RPMI7951 (cell line): ENCODE results near the gene PTPRT. TPM values are rescaled to one million over a fixed set of nuclear protein-coding genes. Genes with fewer than 3 reads are reported as not detected.

Experiments used
- DNase-seq: peaks from one replicate; pipeline ENCODE4 v3.0.0-alpha.2; 2012; ENCODE audit warnings: low read depth
- total RNA-seq: library from RNA; depleted of rRNA; stranded (reverse); fragments of >200 nt; shearing (Covaris generic); gene quantifications from 2 replicates; pipeline ENCODE4 v1.2.3, GENCODE V29; 2014

Gene PTPRT
- total RNA-seq, 1 experiment from 2014 or later = not detected

DNA sequence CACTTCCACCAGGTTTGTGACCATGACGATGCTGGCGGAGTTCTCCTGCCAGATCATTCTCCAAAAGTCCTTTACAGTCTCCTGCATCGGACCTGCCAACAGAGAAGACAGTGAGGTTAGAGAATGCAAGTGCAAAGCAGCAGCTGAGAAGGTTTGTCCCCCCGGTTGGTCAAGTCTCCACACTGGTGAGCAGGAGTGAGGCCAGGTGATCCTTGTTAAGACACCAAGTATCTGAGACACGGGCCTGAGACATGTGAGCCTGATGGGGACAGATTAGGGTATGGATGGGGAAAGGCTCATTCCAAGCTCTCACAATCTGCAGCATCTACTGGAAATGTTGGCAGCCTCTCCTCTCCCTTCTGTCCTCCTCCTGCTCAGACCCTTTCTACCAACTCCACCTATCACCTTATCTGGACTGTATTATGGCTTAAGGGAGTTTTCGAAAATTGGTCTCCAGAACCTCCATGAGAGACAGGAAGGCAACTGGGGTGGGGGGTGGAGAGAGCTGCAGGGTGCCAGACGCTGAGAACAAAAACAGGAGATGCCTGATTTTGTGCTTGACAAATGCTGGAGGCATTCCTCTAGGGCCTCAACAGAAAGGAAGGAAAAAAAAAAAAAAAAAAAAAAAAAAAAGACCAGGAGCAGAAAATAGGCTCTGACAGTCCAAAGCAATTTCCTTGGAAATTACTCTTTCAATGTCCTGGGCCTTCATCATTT, 1071.1 kb downstream of the PTPRT start:
- DNase-seq = no peak

DNA sequence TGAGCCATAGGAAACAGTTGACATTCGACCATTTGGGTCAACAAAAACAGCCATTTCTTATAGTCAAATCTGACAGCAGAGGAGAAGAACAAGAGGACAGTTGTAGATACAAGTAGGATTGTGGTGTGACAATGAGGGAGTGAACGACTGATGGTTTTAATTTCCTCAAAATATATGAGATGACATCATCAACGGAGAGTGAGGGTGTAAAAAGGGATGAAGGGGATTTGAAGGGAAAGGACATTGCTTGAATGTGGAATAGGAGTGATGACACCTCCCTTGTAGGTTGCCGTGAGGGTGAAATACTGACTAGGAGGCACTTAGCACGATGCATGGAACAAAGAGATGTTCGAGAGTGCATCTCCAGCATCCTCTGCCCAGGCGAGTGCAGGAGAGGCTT, 1071.7 kb downstream of the PTPRT start:
- DNase-seq = no peak

DNA sequence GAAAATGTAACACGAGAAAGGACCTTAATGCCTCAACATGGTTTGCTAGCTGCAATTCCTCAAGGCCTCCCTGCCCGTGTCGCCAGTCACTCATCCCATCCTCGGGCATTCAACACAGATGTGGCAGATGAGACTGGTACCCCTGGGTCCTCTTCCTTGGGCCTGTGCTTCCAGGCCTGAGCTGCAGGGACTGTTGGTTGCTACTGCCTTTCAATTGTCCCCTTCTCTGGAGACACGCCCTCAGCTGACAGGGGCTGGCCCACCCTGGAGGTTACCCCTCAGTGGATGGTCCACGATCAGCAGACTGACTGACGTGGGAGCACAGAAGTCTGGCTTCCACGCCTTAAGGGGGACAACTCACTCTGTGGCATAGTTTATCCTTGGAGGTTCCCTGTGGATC, 1076.5 kb downstream of the PTPRT start:
- DNase-seq = no peak

DNA sequence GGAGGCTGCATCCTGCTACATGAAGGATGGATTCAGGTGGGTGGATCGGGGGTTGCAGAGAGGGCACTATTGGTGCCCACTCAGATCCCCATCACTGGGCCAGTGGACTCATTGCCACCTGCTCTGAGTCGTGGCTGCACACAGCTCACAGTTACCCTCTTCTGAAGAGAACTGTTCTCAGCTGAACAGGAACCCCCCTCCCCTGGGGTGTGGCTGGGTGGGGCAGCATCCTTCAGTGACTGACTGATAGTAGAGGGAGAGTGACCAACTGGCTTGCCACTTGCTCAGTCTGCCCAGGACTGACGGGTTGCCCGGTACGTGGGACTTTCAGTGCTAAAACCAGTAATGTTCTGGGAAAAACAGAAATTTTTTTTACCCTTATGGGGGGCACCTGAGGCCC, 1077.5 kb downstream of the PTPRT start:
- no peak for DNase-seq

DNA sequence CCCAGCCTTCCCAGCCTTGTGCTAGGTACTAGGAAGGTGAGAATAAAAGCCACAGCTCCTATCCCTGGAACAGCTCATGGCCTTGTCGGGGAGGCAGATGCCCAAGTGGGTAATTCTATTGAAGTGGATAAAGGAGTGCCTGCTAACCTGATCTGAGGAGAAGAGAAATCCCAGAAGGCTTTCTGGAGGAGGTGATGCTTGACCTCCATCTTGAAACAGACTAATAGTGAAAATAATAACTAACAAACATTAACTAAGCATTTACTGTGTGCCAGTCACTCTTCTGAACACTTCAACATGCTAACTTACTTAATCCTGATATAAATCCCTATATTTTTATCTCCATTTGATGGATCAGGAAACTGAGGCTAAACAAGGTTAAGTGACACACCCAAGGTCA, 1078.4 kb downstream of the PTPRT start:
- DNase-seq = no peak

DNA sequence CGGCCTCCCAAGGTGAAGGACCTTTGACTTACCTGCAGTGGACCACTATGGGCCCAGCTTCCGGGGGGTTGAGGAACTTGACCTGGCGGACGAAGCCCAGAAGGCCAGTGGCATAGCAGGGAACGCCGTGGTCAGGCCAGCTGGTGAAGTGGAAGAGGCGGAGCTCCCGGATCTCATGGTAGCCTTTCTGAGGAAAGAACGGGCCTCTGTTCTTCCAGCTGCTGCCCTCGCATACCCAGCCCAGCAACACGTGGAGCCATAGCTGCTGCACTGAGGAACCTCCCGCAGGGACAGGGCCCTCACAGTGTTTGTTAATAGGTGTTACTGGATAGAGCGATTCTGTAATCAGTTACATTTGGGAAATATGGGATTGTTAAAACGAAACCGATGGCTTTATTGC, 1079.4 kb downstream of the PTPRT start:
- no peak for DNase-seq

DNA sequence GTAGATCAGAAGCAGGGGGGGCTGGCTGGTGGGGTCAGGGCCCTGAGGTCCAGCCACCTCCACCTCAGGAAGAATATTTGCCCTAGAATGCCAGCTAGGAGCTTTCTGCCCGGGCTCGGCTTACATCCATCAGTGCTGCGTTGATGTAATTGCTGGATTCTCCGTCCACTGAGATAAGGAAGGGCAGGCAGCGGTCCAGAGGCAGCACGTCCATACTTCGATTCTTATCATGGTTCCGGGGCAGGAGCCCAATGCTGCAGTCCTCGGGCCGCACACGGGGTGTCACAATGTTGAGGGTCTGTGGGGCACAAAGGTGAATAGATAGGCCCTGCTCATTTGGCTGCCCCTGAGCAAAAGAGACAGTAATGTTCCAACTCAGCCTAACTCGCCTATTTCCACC, 1087.7 kb downstream of the PTPRT start:
- DNase-seq = no peak

DNA sequence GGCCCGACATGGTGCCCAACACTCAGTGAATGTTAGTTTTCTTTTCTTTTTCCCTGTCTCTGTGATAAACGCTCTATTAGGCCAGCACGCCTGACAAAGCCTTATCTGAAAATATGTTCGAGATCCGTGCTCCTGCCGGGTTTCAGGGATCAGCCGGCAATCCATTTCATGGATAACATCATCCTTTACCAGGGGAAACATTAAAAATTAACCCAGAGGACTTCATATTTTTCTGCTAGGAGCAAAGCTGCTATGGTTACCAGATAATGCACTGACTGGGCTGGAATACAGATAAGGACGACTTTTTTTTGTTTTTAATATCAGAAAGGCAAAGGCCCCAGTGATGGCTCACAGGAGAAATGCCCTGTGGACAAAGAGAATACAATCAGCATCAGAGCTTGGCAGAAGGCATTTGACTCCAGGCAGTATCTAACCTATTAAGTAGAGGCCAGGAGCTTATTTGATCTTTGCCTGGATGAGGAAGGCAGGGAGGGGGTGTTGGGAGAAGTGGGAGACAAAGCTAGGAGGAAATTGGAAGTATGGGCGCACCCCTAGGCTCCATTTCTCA, 1089.5 kb downstream of the PTPRT start:
- no peak for DNase-seq

DNA sequence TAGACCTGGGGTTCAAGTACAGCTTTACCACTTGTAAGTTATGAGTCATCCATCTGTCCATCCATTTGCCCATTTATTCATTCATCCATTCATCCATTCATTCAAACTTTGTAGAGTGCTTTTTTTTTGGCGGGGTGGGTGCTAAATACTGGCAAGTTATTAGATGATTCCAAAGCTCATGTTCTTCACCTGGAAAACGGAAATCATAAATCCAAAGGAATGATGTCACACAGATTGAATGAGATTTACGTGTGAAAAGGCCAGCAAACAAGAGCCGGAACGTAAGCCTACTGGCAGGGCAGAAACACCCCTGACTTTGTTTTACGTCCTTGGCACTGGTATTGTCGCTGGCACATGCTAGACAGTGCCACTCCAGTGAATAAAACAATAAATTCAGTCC, 1090.6 kb downstream of the PTPRT start:
- DNase-seq = no peak

DNA sequence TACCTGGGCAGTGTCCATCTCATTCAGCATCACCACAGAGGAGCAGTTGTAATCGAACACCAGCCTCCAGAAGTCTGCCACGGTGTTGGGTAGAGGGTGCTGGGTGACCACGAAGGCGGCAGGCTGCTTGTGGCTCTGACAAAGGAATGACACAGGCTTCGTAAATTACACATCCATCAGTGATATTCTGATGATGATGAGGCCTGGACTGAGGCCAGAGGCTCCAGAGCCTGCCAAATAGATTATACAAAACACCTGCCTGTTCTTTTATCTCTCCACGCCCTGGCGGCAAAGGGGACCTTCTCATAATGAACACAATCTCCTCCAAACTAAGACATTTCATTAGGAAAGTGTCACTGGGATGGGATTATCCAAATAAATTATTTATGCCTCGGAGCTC, 1091.3 kb downstream of the PTPRT start:
- no peak for DNase-seq

DNA sequence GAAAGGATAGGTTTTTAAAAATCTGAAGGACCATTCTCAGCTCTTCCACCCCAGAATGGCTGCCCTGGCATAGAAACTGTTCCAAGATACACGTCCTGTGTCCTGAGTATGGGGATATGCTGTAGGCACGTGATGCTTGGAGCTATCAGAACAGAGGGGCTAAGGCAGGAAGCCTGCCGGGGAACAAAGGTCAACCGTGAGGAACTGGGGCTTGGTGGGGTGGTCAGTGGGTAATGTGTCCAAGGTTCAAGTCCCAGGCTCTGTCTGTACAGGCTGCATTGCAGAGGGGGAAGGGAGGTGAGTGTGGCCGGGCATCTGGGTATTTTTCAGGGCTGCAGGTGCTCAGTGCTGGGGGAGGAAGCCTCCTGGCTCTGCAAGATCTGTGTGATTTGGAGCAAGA, 1092.0 kb downstream of the PTPRT start:
- no peak for DNase-seq

DNA sequence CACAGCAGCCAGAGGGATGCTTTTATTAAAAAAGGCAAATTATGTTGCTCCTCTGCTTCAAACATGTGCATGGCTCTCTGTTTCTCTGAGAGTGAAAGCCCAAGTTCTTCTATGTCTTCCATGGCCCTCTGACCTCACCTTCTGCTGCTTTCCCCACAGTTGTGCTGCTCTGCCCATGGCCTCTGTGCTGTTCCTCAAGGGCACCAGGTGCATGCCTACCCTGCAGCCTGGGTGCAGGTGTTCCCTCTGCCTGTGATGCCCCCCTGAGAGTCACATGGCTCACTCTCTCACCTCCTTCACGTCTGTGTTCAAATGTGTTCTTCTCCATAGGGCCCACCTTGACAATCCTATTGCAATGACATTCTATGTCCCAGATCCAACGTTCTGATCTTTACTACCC, 1094.5 kb downstream of the PTPRT start:
- no peak for DNase-seq

DNA sequence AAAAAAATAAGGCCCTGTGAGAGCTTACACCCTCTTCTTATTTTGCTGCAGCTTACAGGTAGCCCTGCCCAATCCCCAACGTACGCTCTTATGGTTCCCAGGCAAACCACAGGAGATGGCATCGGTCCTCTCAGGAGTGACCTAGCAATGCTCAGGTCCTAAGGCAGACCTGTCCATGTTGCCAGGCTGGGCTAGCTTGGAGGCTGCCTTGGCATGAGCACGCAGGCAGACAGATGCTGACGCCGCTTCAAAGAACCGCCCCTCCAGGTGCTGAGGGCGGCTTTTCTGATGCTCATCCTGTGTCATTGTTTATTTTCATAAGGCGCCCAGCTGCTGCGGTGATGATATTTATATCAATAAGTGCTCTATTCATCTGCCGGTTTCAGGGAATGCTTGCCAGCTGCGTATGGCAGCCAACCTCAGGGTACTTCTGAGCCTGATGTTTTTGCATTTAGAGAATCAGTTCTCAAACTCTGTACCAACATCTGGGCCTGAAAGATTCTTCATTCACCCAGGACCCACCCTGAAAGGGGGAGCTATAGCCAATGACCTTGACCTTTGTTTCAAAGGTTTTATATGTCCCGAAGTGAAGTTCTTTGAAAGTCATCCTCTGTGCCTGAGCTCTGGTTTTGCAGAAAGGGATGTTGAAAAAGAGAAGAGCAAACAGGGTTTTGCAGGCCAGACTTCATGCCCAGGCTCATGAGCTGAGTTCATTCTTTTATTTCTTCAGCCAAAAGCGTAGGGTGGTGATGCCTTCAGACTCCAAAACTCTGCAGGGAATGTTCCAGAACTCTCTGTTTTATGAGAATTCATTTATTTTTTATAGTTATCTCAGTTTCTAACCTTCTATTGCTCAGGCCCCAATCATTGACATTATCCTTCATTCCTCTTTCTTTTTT, 1095.9 kb downstream of the PTPRT start:
- no peak for DNase-seq

DNA sequence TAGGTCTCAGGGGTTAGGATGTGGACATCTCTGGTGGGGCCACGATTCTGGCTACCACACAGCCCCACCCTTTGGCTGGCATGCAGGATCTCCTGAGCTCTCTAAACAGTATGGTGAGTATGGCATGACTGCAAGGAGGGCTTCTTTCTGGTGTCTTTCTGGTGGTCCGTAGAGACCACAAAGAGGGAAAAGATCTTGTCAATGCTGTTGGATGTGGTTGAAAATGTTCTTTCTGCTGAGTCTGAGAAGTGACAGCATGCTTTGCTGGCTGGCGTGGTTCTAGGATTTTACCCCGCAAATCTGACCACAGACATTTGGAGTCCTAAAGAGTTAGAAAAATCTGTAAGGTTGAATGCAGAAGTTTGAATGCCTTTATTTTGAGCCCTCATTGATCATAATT, 1096.7 kb downstream of the PTPRT start:
- no peak for DNase-seq

DNA sequence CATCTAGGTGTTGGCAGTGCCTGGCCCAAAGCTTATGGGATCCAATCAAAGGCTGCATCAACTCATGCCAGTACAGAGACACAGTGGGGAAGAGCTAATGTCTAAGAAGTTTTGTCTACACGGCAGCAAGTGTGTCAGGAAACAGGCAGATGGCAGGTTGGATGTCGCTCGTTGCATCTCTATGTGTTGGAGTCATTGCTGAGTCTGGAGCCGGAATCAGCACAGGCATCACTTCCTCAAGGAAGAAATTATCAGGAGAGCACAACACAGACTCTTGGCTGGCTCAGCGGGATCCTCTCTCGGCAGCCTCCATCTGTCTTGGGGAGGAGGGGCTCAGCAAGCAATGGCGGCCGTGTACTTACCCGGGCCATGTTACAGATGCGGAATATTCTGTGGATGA, 1104.3 kb downstream of the PTPRT start:
- no peak for DNase-seq

DNA sequence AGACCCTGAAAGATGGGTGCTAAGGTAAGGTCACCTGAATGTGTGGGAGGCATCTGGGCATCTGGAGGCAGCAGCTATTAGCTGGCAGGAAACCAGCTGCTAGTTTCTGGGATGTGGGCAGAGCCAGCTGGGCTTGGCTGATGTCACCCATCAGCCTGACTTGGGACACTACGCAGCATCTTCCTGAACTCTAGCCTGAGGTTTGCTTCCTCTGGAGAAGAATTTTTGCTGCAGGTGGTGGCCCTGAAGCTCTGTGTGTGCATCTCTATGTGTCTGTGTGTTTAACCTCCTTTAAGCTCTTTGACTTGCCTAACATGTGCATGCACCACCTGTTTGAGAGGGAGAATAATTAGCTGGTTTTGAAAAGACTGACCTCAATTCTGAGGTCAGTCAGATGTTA, 1106.4 kb downstream of the PTPRT start:
- DNase-seq = no peak

DNA sequence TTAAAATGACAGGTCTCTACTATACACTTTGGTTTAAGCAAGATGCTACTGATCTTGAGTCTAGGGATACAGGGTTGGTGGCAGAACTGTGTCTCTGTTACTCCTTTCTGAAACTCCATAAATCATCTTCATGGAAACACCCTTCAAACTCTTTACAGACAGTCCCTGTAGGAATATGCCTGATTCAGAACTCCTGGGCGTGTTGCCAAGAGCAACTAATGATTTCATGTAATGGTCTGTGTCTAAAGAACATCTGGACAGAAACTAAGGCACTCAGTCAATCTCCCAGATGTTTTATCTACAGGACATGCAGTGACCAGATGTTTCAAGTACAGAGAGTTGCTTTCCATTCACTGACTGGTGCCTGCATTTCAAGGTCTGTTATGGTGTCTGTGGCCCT, 1107.1 kb downstream of the PTPRT start:
- DNase-seq = peak; percentile 48

DNA sequence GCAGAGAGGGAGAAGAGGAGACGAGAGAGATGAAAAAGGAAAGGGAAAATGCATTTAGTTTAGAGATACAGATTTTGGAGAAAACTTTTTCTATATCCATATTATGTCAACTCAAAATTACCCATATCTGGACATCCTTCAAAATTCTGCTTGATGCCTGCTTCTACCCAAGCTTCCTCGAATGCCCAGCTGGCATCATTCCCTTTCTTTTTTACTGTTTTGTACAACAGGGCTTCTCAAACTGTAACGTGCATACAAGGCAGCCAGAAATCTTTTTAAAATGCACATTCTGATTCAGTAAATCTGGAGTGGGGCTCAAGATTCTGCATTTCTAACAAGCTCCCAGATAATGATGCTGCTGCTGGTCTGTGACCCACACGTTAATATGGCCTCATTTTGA, 1108.8 kb downstream of the PTPRT start:
- no peak for DNase-seq

DNA sequence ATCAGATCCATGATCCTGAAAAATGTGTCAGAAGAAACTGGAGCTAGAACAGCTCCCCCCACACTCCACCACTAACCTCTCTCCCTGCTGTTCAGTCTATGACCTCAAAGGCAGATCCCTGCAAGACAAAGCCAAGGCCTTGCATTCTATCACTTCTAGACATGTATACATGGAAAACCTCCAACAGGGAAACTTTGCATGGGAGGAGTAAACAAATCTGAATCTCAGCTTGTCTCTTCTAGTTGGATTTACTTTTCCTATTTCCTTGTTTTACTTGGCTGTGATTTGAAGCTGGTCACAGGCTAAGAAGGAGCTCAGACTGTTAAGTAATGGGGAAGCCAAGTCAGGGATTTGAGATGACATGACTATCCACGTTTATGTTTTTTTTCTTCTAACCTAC, 1114.8 kb downstream of the PTPRT start:
- no peak for DNase-seq

DNA sequence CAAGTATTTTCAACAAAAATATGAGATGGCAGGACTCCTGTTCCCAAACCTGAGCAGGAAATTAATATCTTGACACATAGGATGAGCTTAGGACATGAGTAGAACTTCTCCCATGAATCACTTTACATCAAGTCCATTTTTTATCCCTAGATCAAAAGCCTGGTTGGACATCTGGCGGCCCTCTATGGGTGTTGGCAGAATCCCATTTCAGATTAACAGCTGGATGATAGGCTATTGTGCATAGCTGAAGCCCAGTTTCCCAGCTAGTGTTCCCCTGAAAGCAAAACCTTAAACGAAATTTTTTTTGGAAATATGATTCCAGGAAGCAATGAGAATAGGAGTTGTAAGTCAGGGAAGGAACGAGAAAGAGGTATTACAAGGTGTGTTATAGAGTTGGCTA, 1122.1 kb downstream of the PTPRT start:
- no peak for DNase-seq

DNA sequence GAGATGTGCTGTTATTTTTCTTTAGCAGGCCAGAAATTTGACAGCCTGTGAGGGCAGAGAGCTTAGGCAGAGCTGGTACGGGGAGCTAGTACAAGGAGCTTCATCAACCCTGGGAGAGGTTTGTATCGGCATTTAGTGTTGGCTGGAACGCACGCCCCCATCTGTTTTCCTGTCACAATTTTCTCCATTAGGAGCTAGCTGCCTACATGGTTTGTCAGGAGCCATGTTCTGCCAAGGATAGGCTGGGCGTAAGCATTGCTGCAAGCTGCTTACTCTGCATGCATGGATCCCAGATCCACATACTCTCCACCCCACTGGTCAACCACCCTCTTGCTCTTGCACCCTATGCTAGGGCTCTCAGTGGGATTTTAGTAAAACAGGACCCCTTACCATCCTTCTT, 1122.5 kb downstream of the PTPRT start:
- DNase-seq = no peak

DNA sequence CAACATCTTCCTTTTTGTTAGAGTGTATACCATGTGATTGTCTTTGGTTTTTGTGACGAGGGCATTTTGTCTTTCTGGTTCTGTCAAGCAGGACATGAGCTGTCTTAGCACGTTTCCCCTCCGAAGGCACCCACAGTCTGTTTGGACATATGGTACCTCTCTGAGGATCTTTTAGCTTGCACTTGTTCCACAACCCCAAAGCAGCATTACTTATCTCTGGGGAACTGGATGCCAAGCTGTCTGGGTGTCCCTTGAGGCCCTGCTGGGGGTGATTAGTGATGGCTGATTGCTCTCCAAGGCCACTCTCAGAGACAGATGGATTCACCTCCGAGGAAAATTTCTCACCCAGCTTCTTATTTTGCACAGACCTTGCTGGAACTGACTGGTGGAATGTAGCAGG, 1126.6 kb downstream of the PTPRT start:
- DNase-seq = no peak

DNA sequence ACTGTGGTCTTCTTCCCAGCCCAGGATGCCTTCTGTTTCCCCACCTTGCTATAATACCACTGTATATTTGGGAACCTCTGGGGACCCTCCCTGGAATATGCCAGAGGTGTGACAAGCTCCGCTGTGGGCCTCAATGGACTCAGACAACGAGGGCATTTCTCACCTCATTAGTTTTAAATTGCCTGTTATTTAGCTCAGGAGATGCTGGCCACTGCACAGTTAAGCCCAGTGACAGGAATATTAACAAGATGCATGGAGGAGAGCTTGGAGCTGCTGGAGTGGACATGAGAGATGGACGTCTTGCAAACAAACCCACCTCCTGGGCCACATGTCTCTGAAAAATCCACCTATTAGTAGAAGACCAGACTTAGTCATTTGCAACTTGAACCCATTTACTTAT, 1136.4 kb downstream of the PTPRT start:
- DNase-seq = no peak
